Brain pericyte (primary cell): ENCODE measurements around the gene RPS6KA2.

Experiments used
- DNase-seq: peaks from one replicate; pipeline ENCODE4 v3.0.0-alpha.2; 2012; ENCODE audit warnings: low read depth, low spot score

The RPS6KA2 gene

GRCh38 chr6:166573511-166574216 lies 53.4 kb downstream of the RPS6KA2 start:
- DNase-seq, result no peak

DNA sequence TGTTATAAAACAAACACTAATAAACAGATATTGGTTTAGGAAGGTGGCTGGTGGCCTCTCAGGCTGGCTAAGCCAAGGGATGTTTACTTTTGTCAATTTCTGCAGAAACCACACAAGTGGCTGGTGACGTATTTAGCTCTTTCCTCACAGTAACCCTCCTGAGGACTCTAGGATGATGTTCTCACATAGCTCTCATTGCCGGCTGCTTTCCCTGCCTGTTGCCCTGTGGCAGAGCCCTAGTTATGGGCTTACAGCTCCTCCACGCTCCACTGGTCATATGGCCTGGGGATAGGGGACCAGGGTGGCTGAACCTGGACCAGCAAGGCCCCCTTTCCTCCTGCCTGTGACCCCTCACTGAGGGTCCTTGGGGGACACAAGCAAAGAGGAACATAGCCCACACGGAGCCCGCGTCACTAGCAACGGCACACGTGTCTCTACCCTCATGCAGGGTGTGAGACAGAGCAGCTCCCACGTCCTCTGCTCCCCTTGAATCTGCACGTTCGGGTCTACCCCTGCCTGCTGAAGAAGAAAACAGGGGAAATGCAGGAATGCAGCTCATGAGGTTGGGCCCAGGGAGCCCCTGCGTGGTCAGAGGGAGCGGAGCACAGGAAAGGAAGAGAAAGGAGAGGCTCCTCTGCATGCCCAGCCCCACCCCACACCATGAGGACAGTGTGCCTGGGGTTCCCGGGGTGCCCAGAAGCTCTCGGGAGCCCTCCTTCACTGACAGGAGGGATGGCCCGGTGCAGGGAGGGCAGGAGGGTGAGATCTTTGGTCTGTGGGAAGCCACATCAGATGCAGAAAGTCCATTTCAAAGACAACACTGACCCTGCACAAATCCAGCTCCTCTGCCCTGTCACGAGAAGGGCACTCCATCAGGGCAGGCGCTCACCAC lies 54.4 kb downstream of the RPS6KA2 start:
- DNase-seq, result peak; percentile 77

- no peak for DNase-seq
Measured at GRCh38 chr6:166570929-166571713, 55.9 kb downstream of the RPS6KA2 start.

DNA sequence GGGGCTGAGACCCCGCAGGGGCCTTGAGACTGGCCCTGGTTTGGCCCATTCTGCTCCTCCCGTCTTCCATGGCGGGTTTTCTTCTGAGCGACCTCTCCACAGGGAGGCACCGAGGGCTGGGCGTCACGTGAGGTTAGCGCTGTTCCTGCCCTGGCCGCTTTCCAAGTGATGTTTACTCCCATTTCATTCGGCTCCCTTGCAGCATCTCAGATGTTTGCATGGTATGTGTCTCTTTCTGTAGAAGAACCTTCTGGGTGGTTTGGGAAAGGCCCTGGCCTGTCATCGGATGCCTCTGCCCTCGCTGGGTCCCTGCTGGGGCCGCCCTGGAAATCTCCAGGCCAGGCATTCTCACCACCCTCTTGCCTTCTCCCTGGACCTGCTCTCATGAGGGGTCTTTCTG lies 57.8 kb downstream of the RPS6KA2 start:
- no peak for DNase-seq

DNA sequence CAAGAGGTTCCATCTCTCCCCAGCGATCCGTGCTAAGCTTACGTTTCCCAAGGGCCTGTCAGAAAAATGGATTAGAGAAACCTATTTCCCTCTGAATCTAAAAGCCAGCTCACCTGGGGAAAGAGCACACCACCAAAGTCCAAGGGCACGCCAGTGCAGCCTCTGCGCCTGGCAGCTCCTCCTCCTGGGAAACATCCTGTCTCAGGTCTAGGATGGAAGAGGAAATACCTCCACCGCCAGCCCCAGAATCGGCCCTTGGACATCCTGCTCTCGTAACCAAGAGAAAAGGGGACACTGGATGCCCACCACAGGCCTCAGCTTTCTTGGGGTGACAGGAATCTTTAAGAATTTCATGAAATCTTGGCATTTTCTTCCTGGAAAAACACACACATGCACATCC lies 59.2 kb downstream of the RPS6KA2 start:
- DNase-seq, result no peak

GRCh38 chr6:166567107-166567506 lies 59.9 kb downstream of the RPS6KA2 start:
- DNase-seq, result no peak

DNA sequence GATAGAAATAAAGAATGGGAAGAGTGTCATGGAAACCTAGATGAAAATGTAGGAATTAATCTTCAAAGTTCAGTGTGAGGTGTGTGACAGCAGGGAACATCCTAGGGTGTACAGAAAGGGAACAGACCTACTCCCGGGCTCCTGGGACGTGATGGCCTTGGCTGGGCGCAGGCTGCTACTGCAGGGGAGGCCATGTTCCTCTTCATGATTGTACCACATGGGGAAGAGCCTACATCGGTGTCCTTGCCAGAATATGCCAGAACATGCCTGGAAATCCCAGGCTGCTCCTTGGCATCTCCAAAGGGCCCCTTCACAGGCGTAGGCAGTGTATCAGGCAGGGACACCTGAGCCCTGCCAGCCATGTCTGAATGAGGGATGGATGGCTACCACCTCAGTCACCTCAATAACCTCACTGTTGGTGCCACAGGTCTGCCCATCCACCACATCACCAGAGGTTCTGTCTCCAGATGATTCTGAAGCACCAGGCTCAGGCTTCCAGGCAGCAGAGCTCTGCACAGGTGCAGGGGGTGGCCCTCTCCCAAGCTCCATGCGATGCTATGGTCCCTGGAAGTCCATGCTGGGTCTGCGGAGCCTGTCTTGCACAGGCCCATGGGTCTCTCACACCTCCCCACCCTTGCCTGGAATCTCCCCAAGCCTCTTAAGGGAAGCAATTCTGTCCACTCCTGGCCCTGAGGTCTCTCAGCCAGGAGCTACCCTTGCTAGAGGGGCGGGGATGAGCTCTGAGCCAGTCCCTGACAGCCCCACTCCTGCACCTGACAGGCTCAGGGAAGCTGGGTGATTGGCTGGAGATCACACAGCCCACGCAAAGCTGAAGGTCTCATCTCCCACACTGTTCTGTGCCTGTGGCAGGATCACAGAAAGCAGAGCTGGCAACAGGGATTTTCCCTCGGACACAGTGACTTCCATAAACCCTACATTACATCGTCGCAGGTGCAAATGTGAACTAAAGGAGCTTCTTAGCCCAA lies 60.7 kb downstream of the RPS6KA2 start:
- no peak for DNase-seq

GRCh38 chr6:166565084-166565967 lies 61.7 kb downstream of the RPS6KA2 start:
- no peak for DNase-seq

- no peak for DNase-seq
Measured at GRCh38 chr6:166563805-166564204, 63.2 kb downstream of the RPS6KA2 start.

- no peak for DNase-seq
Measured at GRCh38 chr6:166563200-166563599, 63.9 kb downstream of the RPS6KA2 start.

DNA sequence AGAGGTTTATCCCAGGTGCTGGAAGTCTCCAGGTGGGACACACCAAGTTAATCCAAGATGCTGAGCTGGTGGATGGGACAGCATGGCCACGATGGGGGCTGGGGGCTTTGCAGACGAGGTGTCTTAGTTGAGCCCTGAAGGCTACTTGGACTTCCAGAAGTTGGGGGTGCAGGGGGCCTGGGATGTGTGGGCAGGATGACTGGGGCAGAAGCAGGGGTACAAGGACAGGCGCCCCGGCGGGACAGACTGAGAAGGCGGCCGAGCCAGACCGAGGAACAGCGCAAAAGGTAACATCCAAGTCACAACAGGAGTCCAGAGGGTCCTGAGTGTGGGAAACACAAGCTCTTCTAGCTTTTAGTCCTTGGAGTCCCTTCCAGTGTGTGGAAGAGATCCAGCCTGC lies 64.3 kb downstream of the RPS6KA2 start:
- DNase-seq, result no peak

GRCh38 chr6:166561771-166562359 lies 65.2 kb downstream of the RPS6KA2 start:
- no peak for DNase-seq

- no peak for DNase-seq
Measured at GRCh38 chr6:166560222-166560621, 66.8 kb downstream of the RPS6KA2 start.

GRCh38 chr6:166559662-166560061 lies 67.4 kb downstream of the RPS6KA2 start:
- DNase-seq, result no peak

GRCh38 chr6:166559211-166559610 lies 67.8 kb downstream of the RPS6KA2 start:
- no peak for DNase-seq

GRCh38 chr6:166558156-166559005 lies 68.7 kb downstream of the RPS6KA2 start:
- no peak for DNase-seq

DNA sequence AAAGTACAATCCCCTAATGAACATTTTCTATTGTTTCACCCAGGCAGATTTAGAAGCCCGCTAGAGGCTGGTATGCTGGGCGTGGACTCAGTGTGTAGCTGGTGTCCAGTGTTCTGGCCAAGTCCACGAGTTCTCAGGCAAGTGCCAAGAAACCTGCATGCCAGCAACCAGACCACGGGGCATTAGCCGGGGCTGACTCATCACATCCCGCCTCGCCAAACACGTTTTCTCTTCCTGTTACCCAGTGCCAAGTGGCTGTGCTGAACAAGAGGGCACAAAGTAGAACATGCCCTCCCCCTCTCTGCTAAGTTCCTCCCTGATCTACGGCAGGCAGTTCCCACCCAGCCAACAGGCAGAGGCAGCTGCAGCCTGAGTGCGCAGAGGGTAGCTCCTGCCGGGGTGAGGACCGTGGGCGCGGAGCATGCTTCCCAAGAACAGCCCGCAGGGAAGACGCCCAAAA lies 70.2 kb downstream of the RPS6KA2 start:
- peak; percentile 91 for DNase-seq

DNA sequence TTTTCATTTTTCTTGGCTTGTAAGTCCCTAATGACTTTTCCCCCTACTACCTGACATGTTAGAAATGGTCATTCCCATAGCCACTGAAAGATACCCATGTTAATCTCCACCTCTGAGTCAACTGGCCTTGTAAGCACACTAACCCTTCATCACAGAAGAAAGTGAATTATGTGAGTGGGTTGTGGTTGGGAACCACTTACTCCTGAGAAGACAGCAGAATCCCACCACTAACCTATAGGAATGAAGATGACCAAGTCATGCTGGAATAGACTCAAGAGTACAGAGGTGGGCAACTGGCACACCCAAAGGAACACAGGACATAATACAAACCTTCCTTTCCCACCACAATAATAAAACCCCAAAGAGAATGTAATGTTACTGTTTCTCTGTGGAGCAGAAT lies 70.7 kb downstream of the RPS6KA2 start:
- DNase-seq, result no peak
